Lower lobe of right lung (tissue), 1 donor: ENCODE measurements around the gene KIAA1210. TPM values are rescaled to one million over a fixed set of nuclear protein-coding genes. Genes with fewer than 3 reads are reported as not detected.

Experiments used
- total RNA-seq: library from RNA; stranded (reverse); fragmentation: NEBNext Ultra II Directional; extraction: Animal tissue kit (Norgen Biotek cat#: 25700); gene quantifications from one replicate; pipeline ENCODE4 v1.2.1, GENCODE V29; 2021
- donor health status: DM: no; HTN: yes; CAD: no; lungs with severe emphysema.

The KIAA1210 gene
- total RNA-seq, 1 donor from 2014 or later = not detected

Other genes with a start within 250 kb of the KIAA1210 start
- 27.6 TPM for gene LONRF3, start 153.2 kb downstream of the KIAA1210 start, total RNA-seq
- gene CT47C1, start 54.8 kb downstream of the KIAA1210 start, total RNA-seq = not detected
- gene PGRMC1, start 108.5 kb upstream of the KIAA1210 start, total RNA-seq = 71.6 TPM